Activated naive CD8-positive, alpha-beta T cell treated with anti-CD3 and anti-CD28 coated beads for 36 hours (primary cell): ENCODE measurements around the gene AATK. TPM values are rescaled to one million over a fixed set of nuclear protein-coding genes. Genes with fewer than 3 reads are reported as not detected.

Source experiments
- DNase-seq: peaks from one replicate; pipeline ENCODE4 v3.0.0; 2021
- H3K27ac Mint-ChIP-seq: one replicate; pipeline ENCODE4 v1.8.0; 2022; ENCODE audit warnings: mild to moderate bottlenecking, moderate library complexity, mixed read lengths
- H3K27me3 Mint-ChIP-seq: one replicate; pipeline ENCODE4 v1.8.0; 2022; ENCODE audit warnings: mild to moderate bottlenecking, mixed read lengths
- H3K36me3 Mint-ChIP-seq: one replicate; pipeline ENCODE4 v1.8.0; 2021; ENCODE audit warnings: mild to moderate bottlenecking, mixed read lengths
- H3K4me1 Mint-ChIP-seq: one replicate; pipeline ENCODE4 v1.8.0; 2021; ENCODE audit warnings: mixed read lengths
- H3K4me3 Mint-ChIP-seq: one replicate; pipeline ENCODE4 v1.8.0; 2022; ENCODE audit warnings: mild to moderate bottlenecking, moderate library complexity, mixed read lengths
- H3K9me3 Mint-ChIP-seq: one replicate; pipeline ENCODE4 v1.8.0; 2022; ENCODE audit warnings: mixed read lengths
- total RNA-seq, 2 experiments: library from RNA; stranded (reverse); gene quantifications; one replicate each; pipeline ENCODE4 v1.2.3, GENCODE V29; 2021

AATK gene
- total RNA-seq, 2 experiments from 2014 or later, result 0.21 to 0.26 TPM

- H3K27me3 Mint-ChIP-seq, result no peaks in the 10 kb centered on the region
- H3K27ac Mint-ChIP-seq, result no peak overlapping the region
- DNase-seq, result no peak
- no peaks in the 10 kb centered on the region for H3K4me1 Mint-ChIP-seq
- H3K36me3 Mint-ChIP-seq, result no peaks in the 10 kb centered on the region
- H3K4me3 Mint-ChIP-seq, result no peak overlapping the region
- no peaks in the 10 kb centered on the region for H3K9me3 Mint-ChIP-seq
Observed at GRCh38 chr17:81190591-81190990, 24.6 kb upstream of the AATK start.

DNA sequence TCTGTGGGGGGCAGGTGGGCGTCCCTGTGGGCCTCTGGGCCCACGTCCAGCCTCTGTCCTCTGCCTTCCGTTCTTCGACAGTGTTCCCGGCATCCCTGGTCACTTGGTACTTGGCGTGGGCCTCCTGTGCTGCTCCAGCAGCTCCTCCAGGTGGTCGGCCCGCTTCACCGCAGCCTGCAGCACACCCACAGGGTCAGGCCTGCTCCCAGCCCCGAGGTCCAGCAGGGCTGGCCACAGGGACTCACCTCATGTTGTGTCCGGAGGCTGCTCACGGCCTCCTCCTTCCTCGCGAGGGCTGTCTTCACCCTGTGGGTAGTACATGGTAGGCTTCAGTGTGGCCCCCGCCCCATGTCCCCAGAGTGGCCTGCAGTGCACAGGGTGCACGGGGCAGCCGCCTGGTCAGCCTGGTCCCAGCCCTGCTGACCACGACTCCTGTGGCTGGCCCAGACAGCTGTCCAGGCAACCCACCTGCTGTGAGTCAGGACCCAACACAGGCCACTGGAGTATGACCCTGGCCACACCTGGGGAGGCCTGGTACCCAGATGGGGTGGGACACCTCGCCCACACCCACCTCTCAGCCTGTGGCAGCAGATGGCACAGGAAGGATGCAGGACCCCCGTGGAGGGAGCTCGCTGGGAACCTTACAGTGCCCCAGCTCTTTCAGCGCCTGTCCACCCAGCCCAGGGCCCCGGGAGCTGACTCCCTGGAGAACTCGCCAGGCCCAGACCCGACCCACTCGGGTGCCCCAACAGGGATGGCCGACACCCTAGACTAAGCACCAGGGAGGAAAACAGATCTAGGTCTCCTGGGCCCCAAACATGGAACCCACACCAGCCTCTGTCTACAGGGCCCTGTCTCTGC, 23.9 kb upstream of the AATK start:
- Mint-ChIP-seq H3K4me3 (no peak overlapping the region), H3K9me3 (no peaks in the 10 kb centered on the region), H3K27me3 (no peaks in the 10 kb centered on the region), H3K27ac (no peak overlapping the region), H3K4me1 (no peaks in the 10 kb centered on the region), H3K36me3 (no peaks in the 10 kb centered on the region)
- DNase-seq, result no peak

GRCh38 chr17:81189016-81189415, 23.0 kb upstream of the AATK start:
- Mint-ChIP-seq H3K27ac (no peak overlapping the region), H3K4me3 (no peak overlapping the region), H3K27me3 (no peaks in the 10 kb centered on the region), H3K9me3 (no peaks in the 10 kb centered on the region), H3K4me1 (no peaks in the 10 kb centered on the region), H3K36me3 (no peaks in the 10 kb centered on the region)
- DNase-seq, result no peak

DNA sequence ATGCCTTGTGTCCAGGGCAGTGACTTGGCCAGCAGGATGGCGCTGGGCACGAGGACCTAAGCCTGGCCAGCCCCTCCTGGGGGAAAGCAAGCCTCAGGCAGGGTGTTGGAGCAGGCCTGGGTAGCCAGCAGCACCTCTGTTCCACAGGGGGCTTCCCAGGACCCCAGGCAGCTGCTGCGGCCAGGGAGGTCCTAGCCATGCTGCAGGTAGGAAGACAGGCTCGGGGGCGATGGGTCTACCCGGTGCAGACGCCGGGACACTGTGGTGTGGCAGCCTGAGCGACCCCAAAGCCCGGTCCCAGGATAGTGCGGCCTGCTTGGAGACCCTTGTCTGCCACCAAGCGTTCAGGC, 22.4 kb upstream of the AATK start:
- H3K9me3 Mint-ChIP-seq, result no peaks in the 10 kb centered on the region

DNA sequence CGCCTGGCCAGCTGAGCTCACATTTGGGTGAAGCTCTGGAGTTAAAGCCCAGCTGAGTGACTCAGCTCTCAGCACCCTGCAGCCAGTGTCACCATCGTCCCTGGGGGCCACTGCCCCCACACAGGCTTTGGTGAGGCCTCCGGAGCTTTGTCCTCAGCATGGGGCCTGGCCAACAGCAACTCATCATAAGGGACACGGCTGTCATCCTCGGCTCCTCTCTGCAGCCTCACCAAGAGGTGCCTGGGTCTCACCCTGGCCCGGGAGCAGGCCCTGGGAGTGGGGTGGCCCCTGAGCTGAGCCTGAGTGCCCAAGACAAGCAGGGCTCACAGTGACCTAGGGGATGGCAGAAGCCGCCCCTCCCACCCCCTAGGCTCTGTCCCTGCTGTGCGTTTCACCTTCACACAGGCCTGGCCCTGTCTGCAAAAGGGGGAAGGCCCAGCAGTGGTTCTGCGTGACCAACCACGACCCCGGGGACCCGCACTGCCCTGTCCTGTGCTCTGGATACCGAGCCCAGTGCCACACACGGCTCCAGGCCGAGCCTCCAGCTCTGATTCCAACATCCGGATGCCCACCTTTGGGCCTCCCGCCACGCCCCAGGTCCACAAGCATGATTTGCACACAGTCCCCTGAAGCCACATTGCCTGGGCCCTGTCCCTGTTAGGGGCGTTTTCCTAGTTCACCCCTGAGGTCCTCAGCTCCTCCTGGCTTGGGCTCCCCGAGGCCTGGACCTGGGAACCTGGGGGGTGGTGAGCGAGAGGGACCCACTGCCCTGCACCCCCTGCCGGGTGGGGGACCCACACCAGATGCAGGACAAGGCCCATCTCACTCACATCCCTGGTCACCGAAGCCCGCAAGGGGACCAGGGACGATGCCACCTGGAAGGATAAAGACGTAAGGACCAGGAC, 21.8 kb upstream of the AATK start:
- Mint-ChIP-seq H3K36me3 (no peaks in the 10 kb centered on the region), H3K4me1 (no peaks in the 10 kb centered on the region), H3K27me3 (no peaks in the 10 kb centered on the region), H3K27ac (no peak overlapping the region), H3K9me3 (no peaks in the 10 kb centered on the region), H3K4me3 (no peak overlapping the region)
- DNase-seq, result no peak

More for the DNA sequence above, 22.4 kb upstream of the AATK start:
- Mint-ChIP-seq H3K27me3 (no peaks in the 10 kb centered on the region), H3K4me1 (no peaks in the 10 kb centered on the region), H3K4me3 (no peak overlapping the region), H3K27ac (no peak overlapping the region), H3K36me3 (no peaks in the 10 kb centered on the region)
- no peak for DNase-seq

DNA sequence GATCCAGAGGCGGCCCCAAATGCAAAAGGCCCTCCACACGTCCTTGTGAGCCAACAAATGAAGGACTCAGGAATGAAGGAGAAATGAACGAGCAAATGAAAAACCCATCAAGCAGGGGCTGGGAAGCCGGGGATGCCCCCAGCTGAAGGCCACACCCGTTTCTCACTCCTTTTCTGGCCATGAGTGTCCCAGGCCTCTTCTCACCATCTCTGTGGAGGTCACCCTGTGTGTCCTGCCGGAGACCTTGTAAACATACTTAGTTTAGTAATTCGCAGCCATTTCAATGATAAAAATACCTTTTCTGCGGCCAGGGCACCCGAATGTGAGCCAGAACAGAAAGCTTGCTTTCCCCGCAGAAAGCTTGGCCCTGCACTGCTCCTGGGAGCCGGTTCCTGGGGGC, 21.1 kb upstream of the AATK start:
- H3K27ac Mint-ChIP-seq, result no peak overlapping the region

GRCh38 chr17:81186203-81186602, 20.2 kb upstream of the AATK start:
- Mint-ChIP-seq H3K36me3 (no peaks in the 10 kb centered on the region), H3K27me3 (no peaks in the 10 kb centered on the region), H3K4me3 (no peak overlapping the region), H3K9me3 (no peaks in the 10 kb centered on the region), H3K27ac (no peak overlapping the region), H3K4me1 (no peaks in the 10 kb centered on the region)
- DNase-seq, result no peak

More for the DNA sequence above, 21.1 kb upstream of the AATK start:
- no peak for DNase-seq
- no peaks in the 10 kb centered on the region for H3K4me1 Mint-ChIP-seq
- H3K9me3 Mint-ChIP-seq, result no peaks in the 10 kb centered on the region
- no peaks in the 10 kb centered on the region for H3K36me3 Mint-ChIP-seq
- no peak overlapping the region for H3K4me3 Mint-ChIP-seq
- no peaks in the 10 kb centered on the region for H3K27me3 Mint-ChIP-seq

DNA sequence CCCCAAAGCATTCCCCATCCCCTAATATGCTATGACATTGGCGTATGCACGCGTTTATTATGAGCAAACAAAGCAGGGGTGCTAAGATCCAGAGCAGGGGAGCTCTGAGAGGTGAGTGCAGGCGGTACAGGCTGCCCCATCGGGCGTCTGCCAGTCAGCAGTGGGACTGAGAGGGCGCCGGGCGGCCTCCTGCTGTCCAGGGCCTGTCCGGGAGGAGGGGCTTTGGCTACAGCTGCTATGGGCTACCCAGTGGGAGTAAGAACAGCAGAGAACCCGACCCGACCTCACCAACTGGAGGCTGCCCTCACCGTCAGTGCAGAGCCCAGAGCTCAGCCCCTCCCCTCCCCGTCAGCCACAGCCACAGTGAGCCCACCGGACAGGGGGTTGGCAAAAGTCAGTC, 18.5 kb upstream of the AATK start:
- Mint-ChIP-seq H3K4me3 (no peak overlapping the region), H3K36me3 (no peaks in the 10 kb centered on the region), H3K27ac (no peak overlapping the region), H3K4me1 (no peaks in the 10 kb centered on the region), H3K9me3 (no peaks in the 10 kb centered on the region), H3K27me3 (no peaks in the 10 kb centered on the region)
- no peak for DNase-seq

DNA sequence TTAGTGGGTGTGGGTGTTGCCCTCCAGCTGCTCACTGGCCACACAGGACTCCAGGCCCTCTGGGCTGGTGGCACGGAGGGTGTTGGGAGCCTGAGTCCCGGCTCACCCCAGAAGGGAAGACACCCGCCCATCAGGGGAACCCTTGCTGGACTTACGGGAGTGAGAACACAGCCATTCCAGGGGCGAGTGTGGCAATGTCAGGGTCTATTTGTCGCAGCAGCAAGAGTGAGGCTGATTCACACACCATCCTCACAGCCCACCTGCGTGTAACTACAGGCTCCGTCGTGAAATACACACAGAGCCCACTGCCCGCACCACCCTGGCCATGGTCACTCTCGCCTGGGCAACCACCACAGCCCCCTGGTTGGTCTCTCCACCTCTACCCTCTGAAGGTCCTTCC, 17.8 kb upstream of the AATK start:
- Mint-ChIP-seq H3K36me3 (no peaks in the 10 kb centered on the region), H3K4me3 (no peak overlapping the region), H3K4me1 (no peaks in the 10 kb centered on the region)

DNA sequence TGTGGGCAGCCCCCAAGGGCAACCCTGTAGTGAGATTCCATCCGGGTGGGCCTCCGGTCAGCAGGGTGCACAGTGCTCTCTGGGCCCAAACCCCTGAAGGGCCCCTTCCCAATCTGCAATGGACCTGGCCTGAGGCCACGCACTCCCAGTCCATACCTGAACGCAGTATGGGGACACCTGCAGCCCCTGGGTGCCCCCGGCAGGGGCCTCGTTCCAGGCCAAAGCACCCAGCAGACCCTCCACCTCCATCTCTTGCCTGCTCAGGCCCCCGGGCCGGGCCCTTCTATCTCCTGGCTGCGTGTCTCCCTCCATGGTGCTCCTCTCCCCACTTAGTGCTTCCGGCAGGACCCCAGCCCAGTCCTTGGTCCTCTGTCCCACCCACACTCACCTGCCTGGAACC, 17.3 kb upstream of the AATK start:
- H3K27ac Mint-ChIP-seq, result no peak overlapping the region
- no peaks in the 10 kb centered on the region for H3K4me1 Mint-ChIP-seq
- no peaks in the 10 kb centered on the region for H3K9me3 Mint-ChIP-seq
- H3K4me3 Mint-ChIP-seq, result no peak overlapping the region
- H3K27me3 Mint-ChIP-seq, result no peaks in the 10 kb centered on the region
- no peak for DNase-seq
- H3K36me3 Mint-ChIP-seq, result no peaks in the 10 kb centered on the region

More for the DNA sequence above, 17.8 kb upstream of the AATK start:
- Mint-ChIP-seq H3K27ac (no peak overlapping the region), H3K27me3 (no peaks in the 10 kb centered on the region), H3K9me3 (no peaks in the 10 kb centered on the region)
- no peak for DNase-seq

- no peak for DNase-seq
- Mint-ChIP-seq H3K4me3 (no peak overlapping the region), H3K4me1 (no peaks in the 10 kb centered on the region), H3K27ac (no peak overlapping the region), H3K9me3 (no peaks in the 10 kb centered on the region), H3K27me3 (no peaks in the 10 kb centered on the region), H3K36me3 (no peaks in the 10 kb centered on the region)
Observed at GRCh38 chr17:81182596-81182995, 16.6 kb upstream of the AATK start.

DNA sequence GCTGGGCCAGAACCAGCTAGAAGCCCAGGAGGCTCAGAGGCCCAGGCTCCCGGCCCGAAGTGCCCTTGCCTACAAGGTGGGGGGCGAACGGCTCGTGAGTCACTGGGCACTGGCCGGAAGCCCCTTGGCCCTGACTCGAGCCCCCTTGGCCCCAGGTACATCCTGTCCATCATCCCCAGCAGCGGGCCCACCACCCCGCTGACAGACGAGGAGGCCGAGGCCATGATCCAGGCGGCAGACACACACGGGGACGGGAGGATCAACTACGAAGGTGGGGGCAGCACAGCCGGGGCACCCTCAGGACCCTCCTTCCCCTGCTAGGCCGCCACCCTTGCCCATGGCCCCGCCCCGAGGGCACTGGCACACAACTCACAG, 15.8 kb upstream of the AATK start:
- no peaks in the 10 kb centered on the region for H3K4me1 Mint-ChIP-seq
- no peaks in the 10 kb centered on the region for H3K27me3 Mint-ChIP-seq
- no peak overlapping the region for H3K4me3 Mint-ChIP-seq
- no peak for DNase-seq
- H3K27ac Mint-ChIP-seq, result no peak overlapping the region
- H3K9me3 Mint-ChIP-seq, result no peaks in the 10 kb centered on the region
- no peaks in the 10 kb centered on the region for H3K36me3 Mint-ChIP-seq

DNA sequence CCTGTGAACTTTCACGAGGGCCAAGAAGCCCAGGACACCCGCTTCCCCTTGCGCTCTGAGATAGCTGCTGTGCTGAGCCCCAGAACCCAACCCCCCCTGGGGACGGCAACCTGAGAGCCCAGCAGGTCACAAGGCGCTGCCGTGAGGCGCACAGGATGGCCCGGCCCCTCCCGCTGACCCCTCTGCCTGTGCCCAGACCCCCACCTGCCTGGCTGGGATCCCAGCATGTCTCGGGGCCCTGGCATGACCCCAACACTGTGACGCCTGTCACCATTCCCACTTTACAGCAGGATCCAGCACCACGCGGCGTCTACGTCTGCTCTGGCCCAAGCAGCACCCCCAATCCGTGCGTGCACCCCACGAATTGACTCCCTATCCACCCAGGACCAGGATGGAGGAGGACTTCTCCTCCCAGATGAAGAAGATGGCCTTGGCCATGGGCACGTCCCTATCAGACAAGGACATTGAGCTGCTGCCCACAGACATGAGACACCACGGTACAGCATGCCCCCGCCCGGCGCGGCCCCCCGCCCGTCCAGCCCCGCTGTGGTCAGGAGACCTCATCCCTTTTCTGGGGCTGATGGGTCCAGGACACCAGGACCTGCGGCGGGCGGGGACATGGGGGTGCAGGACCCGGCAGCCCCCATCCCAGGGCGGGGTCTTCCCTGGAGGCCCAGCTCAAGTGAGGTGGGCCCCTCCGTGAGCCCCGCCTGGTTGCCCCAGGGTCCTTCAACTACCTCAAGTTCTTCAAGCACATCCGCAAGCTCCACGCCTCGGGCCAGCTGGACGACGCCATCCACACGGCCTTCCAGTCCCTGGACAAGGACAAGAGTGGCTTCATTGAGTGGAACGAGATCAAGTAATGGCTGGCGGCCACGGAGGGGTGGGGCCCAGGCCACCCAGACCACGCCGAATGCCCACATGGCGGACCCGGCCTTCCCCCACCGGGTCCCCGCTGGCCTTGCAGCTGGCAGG, 15.1 kb upstream of the AATK start:
- Mint-ChIP-seq H3K27me3 (no peaks in the 10 kb centered on the region), H3K27ac (no peak overlapping the region), H3K4me3 (no peak overlapping the region), H3K36me3 (no peaks in the 10 kb centered on the region), H3K9me3 (no peaks in the 10 kb centered on the region), H3K4me1 (no peaks in the 10 kb centered on the region)
- DNase-seq, result no peak

- Mint-ChIP-seq H3K36me3 (no peaks in the 10 kb centered on the region), H3K9me3 (peaks cover 3% of the 10 kb centered on the region), H3K27ac (no peak overlapping the region), H3K4me3 (no peak overlapping the region), H3K27me3 (no peaks in the 10 kb centered on the region), H3K4me1 (no peaks in the 10 kb centered on the region)
- no peak for DNase-seq
Observed at GRCh38 chr17:81179861-81180260, 13.8 kb upstream of the AATK start.

GRCh38 chr17:81179220-81179619, 13.2 kb upstream of the AATK start:
- H3K36me3 Mint-ChIP-seq, result no peaks in the 10 kb centered on the region
- no peak overlapping the region for H3K4me3 Mint-ChIP-seq
- no peaks in the 10 kb centered on the region for H3K27me3 Mint-ChIP-seq
- no peak for DNase-seq
- H3K4me1 Mint-ChIP-seq, result no peaks in the 10 kb centered on the region
- H3K27ac Mint-ChIP-seq, result no peak overlapping the region
- H3K9me3 Mint-ChIP-seq, result peaks cover 3% of the 10 kb centered on the region
